ENCODE data around the gene CHCHD3. TPM values are rescaled to one million over a fixed set of nuclear protein-coding genes. Genes with fewer than 3 reads are reported as not detected.
"Not testable (repeated sequence)": the region's sequence is repeated elsewhere in the genome, so short reads cannot be mapped to it uniquely, and the experiment has no call there.

CHCHD3 gene
- total RNA-seq, 1 donor from 2014 or later = 50.6 TPM

DNA sequence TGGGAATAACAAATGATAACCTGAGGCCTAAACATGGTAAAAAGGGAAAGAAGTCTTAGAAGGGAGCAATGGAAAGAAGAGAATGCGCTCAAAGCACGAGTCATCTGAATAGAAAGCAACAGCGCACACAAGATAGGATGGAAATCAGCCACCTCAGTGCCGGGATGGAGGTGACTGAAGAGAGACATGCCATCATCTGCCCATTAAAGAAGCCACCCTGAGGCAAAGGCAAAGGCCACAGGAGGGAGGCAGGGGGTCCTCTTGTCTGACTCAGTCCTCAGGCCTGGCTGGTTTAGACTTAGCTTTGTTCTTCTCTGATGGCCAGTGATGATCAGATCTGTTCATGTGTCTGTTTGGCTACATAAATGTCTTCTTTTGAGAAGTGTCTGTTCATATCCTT, 180.6 kb downstream of the CHCHD3 start:
- no peaks in the 10 kb centered on the region for H3K36me3 ChIP-seq
- no peaks in the 10 kb centered on the region for H3K9me3 ChIP-seq
- H3K27ac ChIP-seq = no peak overlapping the region
- no peaks in the 10 kb centered on the region for H3K4me1 ChIP-seq
- no peak overlapping the region for H3K4me3 ChIP-seq
- TF ChIP-seq CTCF (IDR thresholded peaks at IDR 0.05) (no peak), POLR2AphosphoS5 (IDR thresholded peaks at IDR 0.05; ENCODE audit: insufficient read depth in 1 of 2, low read depth in 1 of 2) (no peak), POLR2A (IDR thresholded peaks at IDR 0.05) (no peak)
- no peaks in the 10 kb centered on the region for H3K27me3 ChIP-seq
- intact Hi-C loops (cut with DNase I) = no loop called here
- no peak for DNase-seq (ENCODE audit: extremely low spot score in 2 of 2)

DNA sequence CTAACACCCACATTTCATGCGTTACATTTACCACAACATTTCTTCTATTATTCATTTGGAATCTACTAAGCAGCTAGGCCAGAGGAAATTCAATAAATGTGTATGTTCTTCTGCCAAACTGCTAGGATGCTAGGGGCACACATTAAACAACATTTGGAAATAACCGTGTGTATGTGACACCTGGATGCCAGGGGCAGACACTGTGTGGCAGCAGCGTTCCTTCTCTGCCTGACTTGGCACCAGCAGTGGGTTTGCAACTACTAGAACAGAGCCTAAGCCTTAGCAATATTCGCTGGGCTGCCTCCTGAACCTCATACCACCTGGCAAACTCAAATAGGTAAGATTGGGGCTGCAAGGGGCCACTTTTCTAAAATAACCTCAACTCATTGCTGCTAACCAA, 182.1 kb downstream of the CHCHD3 start:
- H3K27ac ChIP-seq = no peak overlapping the region
- TF ChIP-seq CTCF (IDR thresholded peaks at IDR 0.05) (no peak), POLR2AphosphoS5 (IDR thresholded peaks at IDR 0.05; ENCODE audit: insufficient read depth in 1 of 2, low read depth in 1 of 2) (no peak), POLR2A (IDR thresholded peaks at IDR 0.05) (no peak)
- no peaks in the 10 kb centered on the region for H3K27me3 ChIP-seq
- H3K4me3 ChIP-seq = no peak overlapping the region
- no peaks in the 10 kb centered on the region for H3K9me3 ChIP-seq
- no peaks in the 10 kb centered on the region for H3K36me3 ChIP-seq
- intact Hi-C loops (cut with DNase I) = no loop called here
- DNase-seq (ENCODE audit: extremely low spot score in 2 of 2) = no peak
- H3K4me1 ChIP-seq = no peaks in the 10 kb centered on the region

GRCh38 chr7:132898641-132899175, 183.2 kb downstream of the CHCHD3 start:
- H3K9me3 ChIP-seq; intact Hi-C loops (cut with DNase I); H3K27ac ChIP-seq; H3K4me3 ChIP-seq; H3K4me1 ChIP-seq; H3K27me3 ChIP-seq; H3K36me3 ChIP-seq; DNase-seq (ENCODE audit: extremely low spot score in 2 of 2): not testable (repeated sequence)

- intact Hi-C loops (cut with DNase I) = no loop called here
- no peak for TF ChIP-seq POLR2AphosphoS5 (IDR thresholded peaks at IDR 0.05; ENCODE audit: insufficient read depth in 1 of 2, low read depth in 1 of 2)
- TF ChIP-seq CTCF (IDR thresholded peaks at IDR 0.05) = no peak
- TF ChIP-seq POLR2A (IDR thresholded peaks at IDR 0.05) = no peak
- Histone ChIP-seq H3K9me3 (no peaks in the 10 kb centered on the region), H3K27ac (no peak overlapping the region), H3K27me3 (no peaks in the 10 kb centered on the region), H3K4me3 (no peak overlapping the region), H3K36me3 (no peaks in the 10 kb centered on the region), H3K4me1 (no peaks in the 10 kb centered on the region)
- no peak for DNase-seq (ENCODE audit: extremely low spot score in 2 of 2)
These were observed 184.7 kb downstream of the CHCHD3 start for GRCh38 chr7:132897093-132897687.

DNA sequence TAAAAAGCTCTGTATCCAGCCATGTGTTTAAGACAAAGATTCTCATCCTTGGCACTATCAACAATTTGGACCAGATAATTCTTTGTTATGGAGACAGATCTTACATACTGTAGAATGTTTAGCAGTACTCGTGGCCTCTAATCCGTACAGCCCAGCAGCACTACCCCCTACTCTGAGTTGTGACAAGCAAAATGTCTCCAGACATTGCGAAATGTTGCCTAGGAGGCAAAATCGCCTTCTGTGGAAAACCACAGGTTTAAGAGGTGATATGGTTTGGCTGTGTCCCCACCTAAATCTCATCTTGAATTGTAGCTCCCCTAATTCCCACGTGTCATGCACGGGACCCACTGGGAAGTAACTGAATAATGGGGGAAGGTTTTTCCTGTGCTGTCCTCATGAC, 186.7 kb downstream of the CHCHD3 start:
- no peak overlapping the region for H3K27ac ChIP-seq
- intact Hi-C loops (cut with DNase I) = no loop called here
- no peak for DNase-seq (ENCODE audit: extremely low spot score in 2 of 2)

More for the DNA sequence above, 186.7 kb downstream of the CHCHD3 start:
- no peak for TF ChIP-seq CTCF (IDR thresholded peaks at IDR 0.05)
- no peak for TF ChIP-seq POLR2AphosphoS5 (IDR thresholded peaks at IDR 0.05; ENCODE audit: insufficient read depth in 1 of 2, low read depth in 1 of 2)
- TF ChIP-seq POLR2A (IDR thresholded peaks at IDR 0.05) = no peak
- Histone ChIP-seq H3K9me3 (no peaks in the 10 kb centered on the region), H3K27me3 (no peaks in the 10 kb centered on the region), H3K4me3 (no peak overlapping the region), H3K36me3 (no peaks in the 10 kb centered on the region), H3K4me1 (no peaks in the 10 kb centered on the region)

Data from vagina (tissue), 2 donors.